ENCODE measurements around the gene HACE1.
A peak's percentile ranks its signal among the peaks of the same experiment; 100 is the strongest.
"Not testable (repeated sequence)": the region's sequence is repeated elsewhere in the genome, so short reads cannot be mapped to it uniquely, and the experiment has no call there.

HACE1 gene

DNA sequence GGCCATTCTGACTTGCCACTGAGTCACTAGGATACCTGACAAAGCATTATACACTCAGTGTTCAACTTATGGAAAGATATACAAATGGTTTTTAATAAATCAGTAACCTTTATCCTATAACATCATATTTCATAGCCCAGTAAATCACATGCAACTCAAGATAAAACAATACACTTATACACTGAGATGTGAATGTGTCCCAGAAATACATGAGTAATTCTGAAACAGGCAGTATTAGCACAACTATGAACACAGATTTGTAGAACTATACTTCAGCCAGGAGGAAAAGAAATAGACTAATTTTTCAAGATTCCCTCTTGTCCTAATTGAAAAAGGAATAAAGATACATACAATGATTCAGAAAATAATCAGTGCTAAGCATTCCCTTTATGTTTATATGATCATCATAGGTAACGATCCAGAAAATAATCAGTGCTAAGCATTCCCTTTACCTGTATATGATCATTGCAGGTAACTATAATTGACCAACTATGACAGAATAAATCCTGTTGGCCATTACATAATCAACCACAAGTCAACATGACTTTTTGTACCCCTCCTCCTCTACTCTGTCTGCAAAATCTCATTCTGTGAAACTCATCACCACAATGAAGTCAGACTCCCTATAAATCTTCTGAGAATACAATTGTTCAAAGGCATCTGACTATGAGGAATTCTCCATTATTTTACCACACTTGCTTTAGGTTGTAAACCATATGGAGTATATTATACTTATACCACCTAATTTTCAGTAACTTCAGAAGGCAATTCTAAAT is 30.3 kb downstream of the HACE1 start:
- no peak for DNase-seq

DNA sequence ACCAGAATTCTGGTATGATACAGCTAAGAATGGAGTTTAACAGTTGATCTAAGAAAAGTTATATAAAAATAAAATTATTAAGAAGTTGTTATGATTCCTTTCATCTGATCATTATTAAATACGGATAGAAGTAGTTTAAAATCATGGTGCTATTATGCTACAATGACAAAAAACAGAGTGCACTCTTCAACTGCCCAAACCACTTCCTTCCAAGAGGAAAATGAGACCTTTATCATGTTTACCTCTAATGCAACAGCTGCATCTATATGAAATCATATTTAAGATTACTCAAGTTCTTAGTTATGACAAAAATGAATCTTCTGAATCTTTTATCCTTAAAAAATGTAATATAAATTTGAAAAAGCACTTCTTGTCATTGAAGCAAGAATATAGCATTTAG is 31.2 kb downstream of the HACE1 start:
- DNase-seq = no peak

DNA sequence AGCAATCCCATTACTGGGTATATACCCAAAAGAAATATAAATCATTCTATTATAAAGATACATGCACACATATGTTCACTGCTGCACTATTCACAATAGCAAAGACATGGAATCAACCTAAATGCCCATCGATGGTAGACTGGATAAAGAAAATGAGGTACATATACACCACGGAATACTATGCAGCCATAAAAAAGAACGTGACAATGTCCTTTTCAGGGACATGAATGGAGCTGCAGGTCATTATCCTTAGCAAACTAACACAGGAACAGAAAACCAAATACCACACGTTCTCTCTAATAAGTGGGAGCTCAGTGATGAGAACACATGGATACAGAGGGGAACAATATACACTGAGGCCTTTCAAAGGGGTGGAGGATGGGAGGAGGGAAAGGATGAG is 38.9 kb downstream of the HACE1 start:
- DNase-seq = not testable (repeated sequence)

DNA sequence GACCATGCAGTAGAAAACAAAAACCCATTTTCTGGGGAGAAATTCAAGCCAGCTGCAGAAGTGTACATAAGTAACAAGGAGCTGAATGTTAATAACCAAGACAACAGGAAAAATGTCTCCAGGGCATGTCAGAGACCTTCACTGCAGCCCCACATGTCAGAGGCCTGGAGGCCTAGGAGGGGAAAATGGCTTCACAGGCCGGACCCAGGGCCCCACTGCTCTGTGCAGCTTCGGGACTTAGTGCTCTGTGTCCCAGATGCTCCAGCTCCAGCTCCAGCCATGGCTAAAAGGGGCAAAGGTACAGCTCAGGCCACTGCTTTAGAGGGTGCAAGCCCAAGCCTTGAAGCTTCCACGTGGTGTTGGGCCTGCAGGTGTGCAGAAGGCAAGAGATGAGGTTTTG is 43.6 kb downstream of the HACE1 start:
- DNase-seq = no peak

DNA sequence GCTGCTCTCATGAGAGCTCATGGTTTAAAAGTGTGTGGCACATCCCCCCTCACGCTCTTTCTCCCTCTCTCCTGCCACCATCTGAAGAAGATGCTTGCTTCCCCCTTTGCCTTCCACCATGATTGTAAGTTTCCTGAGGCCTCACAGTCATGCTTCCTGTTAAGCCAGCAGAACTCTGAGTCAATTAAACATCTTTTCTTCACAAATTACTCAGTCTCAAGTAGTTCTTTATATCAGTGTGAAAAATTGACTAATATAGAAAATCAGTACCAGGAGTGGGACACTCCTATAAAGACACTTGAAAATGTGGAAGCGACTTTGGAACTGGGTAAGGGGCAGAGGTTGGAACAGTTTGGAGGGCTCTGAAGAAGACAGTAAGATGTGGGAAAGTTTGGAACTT is 45.0 kb downstream of the HACE1 start:
- no peak for DNase-seq

DNA sequence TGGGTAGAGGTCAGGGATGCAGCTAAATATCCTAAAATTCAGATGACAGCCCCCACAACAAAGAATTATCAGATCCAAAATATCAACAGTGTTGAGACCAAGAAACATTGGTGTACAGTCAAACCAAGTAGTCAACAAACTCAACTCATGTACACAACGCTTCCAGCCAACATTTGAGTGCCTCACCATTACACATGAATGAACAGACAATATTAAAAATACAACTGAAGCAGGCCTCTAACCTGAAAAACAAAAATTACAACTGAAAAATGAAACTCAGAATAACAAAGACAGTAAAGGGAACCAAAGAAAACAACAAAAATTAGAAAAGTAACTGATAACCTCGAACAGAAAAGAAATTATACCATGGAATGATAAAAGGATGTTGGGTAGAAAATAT is 46.2 kb downstream of the HACE1 start:
- DNase-seq = no peak

DNA sequence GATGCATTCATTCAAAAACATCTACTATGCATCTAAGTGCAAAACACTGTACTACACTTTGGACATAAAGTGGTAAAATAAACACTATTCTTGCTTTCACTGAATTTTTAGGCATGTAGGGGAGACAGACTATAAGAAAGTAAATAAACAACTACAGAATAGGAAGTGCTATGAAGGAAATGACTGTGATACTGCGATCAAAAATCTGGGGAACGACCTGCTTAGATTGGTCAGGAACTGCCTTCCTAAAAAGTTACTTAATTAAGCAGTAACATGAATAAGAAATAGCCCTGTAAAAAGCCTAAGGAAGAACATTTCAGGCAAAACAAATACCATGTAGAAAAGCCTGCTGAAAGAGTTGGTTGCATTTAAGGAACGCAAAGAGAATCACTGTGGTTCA is 50.6 kb downstream of the HACE1 start:
- DNase-seq = no peak

DNA sequence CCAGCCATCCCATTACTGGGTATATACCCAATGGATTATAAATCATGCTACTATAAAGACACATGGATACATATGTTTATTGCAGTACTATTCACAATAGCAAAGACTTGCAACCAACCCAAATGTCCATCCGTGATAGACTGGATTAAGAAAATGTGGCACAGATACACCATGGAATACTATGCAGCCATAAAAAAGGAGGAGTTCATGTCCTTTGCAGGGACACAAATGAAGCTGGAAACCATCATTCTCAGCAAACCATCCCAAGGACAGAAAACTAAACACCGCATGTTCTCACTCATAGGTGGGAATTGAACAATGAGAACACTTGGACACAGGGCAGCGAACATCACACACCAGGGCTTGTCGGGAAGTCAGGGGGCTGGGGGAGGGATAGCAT is 54.4 kb downstream of the HACE1 start:
- not testable (repeated sequence) for DNase-seq

DNA sequence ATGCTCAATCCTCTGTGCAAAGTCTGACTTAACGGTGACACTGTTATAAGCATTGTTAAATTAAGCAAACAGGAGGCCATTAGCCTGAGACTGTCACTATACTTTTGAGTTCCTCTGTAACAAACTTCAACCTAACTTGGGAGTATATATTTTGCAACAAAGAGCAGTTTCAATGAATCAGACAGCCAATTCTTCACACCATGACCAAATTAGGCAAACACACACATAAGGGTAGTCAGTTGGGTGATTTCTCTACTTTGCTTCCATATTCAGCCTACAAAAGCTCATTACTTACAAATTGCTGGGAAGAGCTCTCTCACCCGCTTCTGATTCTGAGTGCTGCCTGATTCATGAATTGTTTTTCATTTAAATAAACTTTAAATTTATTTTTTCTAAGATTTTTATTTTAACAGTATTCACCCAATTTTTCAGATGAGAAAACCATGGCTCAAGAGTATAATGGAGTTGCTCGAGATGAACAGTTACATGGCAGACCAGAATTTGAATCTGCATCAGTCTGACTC is 60.5 kb downstream of the HACE1 start:
- DNase-seq = no peak

DNA sequence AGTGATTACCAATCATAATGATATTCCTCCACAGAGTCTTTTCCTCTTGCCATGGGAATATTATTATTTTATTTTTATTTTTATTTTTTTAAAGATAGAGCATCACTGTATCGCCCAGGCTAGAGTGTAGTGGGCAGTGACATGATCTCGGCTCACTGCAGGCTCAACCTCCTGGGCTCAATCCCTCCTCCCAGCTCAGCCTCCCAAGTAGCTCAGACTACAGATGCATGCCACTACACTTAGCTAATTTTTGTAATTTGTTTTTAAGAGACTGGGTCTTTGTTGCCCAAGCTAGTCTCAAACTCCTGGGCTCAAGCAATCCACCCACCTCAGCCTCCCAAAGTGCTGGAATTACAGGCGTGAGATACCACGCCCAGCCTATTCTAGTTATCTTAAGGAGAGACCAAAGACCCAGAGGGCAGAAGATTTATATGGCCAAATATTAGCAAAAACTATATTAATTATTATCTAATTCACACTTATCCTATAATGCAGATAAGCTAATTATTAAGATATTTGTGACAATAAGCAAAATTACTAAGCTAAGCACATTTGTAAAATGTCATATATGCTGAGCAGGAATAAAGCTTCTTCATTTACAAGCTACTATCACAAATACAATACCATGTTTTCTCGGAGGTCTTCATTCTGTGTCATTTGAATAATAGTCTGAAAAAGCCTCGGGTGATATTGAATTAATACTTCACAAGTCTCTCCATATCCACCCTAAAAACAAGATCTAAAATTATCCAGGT is 63.5 kb downstream of the HACE1 start:
- DNase-seq = no peak

DNA sequence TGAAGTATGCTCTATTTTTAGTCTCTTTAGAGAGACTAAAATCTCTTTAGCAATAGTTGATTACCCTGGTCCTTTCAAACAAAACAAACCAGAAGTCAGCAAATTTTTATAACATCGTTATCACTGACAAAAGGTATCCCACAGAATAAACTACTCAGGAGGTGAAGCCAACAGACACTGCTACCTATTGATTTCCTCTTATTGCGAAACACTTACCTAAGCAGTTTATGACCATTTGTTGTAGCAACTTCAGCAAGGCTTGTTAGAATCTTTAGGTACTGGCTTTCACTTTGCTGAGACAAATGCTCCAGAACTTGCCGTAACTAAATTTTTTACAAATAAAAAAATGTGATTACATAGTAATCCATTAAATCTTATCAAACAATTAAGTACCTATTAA is 64.4 kb downstream of the HACE1 start:
- DNase-seq = peak; percentile 30

DNA sequence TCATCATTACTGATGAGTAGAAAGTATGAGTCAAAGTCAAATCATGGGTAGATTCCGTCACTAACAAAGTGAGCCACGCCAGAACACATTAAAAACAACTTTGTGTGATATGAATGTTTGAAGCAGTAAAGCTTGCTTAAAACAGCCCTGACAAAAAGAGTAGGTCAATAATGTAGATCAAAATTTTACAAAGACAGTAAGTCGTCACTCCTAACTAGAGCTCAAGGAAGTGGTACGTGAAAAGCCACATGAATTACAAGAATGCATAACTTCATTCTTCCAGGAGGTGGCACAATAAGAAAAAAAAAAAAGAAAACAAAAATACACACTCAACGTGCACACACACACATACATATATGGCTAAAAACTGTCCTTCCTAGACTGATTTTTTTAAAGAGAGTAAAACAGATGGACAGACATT is 69.9 kb downstream of the HACE1 start:
- peak; percentile 5 for DNase-seq

DNA sequence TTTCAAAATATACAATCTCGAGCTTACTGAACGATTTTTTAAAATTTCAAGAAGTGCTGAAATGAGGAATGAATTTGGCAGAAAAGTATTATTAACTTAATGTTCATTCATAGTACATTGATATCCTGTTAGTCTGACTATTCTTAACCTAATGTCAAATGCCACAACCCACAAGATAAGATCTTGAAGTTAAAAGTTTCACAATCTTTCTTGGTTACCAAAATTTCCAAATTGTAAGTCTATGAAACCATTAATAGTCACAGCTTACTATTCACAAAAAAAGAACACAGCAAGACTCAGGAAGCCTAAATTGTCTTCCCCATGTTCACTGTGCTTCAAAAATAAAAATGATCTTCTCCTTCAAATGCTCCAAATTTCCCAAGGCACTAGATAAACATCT is 71.3 kb downstream of the HACE1 start:
- no peak for DNase-seq

DNA sequence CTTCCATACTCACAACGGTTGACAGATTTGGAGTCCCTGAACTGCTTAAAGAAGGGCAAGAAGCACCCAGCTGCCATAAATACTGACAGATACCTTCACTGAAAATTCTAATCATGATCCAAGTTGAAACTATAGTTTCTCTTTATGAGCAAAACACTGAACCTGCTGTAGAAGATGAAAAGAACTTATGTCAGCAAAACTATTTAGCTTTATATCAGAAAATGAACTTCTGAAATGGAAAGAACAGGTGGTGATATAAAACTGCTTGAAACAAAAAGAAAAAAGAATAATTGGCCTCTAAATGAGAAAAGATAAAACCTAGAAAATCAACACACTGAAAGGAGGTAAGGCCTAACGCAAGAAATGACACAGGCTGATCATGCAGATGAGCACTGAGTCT is 72.4 kb downstream of the HACE1 start:
- DNase-seq = no peak

DNA sequence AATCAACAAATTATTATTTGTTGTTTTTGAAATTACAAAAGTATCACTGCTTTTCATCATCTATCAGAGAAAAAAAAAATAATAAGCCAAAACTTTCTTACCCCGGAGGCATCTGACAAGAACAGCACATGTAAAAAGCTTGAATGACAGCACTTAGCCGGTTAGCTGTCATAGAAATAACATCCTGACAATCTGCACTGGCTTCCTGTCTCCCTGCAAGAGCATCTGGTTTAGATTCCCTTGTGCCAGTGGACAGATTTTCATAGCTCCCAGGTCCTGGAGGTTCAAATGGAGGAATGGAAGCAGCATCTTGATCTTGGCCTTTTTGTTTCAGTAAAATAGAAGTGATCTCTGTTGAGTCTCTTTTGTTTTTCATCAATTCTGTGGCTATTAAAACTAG is 74.8 kb downstream of the HACE1 start:
- DNase-seq = no peak

DNA sequence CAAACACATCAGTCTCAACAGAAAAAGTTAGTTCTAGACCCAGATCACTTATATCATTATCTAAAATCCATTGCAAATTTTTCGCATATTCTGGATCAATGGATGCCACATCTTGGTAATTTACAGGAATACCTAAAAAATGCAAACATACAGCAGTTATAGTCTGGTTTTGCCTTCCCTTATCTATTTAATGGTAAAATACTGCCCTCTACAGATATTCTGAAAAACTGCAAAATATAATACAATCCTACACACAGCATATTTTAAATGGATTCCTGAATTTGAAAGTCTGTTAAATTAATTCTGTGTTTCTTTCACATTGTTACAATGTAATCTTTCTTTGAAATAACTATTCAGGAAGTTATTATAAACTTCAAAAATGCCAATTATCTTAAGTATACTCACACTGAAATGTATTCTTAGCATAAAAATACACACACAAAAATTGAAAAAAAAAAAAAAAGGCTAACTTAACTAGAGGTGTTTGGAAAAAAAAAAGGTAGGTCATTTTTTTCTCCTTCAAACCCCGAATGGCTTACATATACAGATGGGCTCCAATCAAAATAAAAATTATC is 88.4 kb downstream of the HACE1 start:
- peak; percentile 27 for DNase-seq

DNA sequence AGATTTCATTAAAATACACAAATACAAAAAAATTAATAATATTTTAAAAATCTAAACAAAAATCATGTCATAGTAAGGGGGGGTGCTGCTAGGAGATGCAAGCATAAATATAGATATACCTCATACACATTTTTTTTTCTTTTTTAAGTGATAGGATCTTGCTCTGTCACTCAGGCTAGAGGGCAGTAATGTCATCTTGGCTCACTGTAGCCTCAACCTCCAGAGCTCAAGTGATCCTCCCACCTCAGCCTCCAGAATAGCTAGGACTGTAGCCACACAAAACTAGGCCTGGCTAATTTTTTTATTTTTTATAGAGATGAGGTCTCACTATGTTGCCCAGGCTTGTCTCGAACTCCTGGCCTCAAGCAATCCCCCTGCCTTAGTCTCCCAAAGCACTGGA is 90.8 kb downstream of the HACE1 start:
- no peak for DNase-seq

DNA sequence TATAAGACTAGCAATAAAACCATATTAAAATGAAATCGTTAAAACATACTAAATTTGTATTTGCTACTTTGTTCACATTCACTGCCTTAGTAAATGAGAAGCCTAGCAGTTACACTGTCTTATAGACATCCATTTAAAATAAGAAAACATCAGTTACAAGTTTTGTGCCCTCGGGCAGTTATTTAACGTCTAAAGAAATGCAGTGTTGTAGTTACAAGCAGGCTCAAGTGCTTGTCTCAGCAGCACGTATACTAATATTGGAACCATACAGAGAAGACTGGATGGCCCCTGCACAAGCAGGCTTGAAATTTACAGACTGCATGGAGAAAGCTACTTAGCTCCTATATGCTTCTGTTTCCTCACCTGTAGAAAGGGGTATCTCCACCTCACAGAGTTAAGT is 93.1 kb downstream of the HACE1 start:
- no peak for DNase-seq

DNA sequence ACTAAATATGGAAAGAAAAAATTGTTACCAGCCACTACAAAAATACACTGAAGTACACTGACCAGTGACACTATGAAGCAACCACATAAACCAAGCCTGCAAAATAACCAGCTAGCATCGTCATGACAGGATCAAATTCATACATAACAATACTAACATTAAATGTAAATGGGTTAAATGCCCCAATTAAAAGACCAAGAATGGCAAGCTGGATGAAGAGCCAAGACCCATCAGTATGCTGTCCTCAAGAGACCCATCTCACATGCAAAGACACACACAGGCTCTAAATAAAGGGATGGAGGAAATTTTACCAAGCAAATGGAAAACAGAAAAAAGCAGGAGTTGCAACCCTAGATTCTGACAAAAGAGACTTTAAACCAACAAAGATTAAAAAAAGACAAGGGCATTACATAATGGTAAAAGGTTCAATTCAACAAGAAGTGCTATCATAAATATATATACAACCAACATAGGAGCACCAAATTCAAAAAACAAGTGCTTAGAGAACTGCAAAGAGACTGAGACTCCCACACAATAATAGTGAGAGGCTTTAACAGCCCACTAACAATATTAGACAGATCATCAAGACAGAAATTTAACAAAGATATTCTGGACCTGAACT is 104.8 kb downstream of the HACE1 start:
- no peak for DNase-seq

DNA sequence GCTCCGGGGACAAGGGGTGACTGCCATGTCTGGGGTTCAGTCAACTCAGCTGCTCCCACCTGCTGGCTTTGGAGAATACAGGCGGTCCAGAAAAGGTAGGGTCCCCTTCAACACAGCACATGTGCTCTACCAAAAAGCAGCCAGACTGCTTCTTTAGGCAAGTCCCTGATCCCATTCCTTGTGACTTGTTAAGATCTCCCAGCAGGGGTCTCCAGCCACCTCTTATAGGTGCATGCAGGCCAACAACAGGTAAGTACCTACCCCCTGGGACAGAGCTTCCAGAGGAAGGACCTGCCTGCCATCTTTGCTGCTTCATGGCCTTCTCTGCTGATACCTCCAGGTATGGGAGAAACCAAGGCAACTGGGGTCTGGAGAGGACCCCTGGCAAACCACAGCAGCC is 106.5 kb downstream of the HACE1 start:
- no peak for DNase-seq

DNA sequence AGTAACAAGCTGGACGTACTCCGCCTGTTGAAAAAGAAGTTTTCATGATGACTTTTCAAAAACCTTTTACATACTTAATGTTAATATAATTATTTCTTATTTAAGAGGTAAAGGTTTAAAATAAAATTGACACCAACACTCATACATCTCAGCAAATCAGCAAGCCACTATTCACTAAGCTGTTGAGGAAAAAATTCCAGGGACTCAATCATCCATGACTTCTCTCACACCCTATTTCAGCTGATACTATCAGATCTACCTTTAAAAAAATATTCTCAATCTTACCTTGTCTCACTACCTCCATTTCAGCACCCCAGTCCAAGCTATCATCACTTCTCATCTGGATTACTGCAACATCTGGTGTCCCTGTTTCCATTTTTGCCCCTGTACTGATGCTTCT is 109.3 kb downstream of the HACE1 start:
- DNase-seq = no peak

DNA sequence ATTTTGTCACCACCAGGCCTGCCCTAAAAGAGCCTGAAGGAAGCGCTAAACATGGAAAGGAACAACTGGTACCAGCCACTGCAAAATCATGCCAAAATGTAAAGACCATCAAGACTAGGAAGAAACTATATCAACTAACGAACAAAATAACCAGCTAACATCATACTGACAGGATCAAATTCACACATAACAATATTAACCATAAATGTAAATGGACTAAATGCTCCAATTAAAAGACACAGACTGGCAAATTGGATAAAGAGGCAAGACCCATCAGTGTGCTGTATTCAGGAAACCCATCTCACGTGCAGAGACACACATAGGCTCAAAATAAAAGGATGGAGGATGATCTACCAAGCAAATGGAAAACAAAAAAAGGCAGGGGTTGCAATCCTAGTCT is 120.6 kb downstream of the HACE1 start:
- not testable (repeated sequence) for DNase-seq

DNA sequence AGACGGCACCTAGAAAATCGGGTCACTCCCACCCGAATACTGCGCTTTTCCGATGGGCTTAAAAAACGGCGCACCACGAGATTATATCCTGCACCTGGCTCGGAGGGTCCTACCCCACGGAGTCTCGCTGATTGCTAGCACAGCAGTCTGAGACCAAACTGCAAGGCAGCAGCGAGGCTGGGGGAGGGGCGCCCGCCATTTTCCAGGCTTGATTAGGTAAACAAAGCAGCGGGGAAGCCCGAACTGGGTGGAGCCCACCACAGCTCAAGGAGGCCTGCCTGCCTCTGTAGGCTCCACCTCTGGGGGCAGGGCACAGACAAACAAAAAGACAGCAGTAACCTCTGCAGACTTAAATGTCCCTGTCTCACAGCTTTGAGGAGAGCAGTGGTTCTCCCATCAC is 122.2 kb downstream of the HACE1 start:
- DNase-seq = not testable (repeated sequence)

DNA sequence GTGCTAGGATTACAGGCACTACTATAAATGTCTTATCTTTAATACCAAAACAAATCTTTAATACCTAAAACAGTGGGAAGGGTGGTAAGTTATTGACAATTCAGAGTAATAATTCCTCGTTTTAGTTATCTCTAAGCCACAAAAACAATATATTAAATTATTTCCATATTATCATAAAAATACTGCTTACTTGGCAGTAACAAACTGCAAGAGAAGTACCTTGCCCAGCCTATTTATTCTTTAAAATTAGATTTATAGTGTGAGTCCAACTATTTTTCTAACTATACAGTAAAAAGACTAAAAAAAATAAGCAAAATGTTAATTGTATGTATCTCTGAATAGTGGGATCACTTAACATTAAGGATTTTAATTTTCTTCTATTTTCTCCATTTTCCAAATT is 123.2 kb downstream of the HACE1 start:
- no peak for DNase-seq
